Kidney (tissue), 14 donors: Measurements from ENCODE around the gene DAGLB. TPM values are rescaled to one million over a fixed set of nuclear protein-coding genes. Genes with fewer than 3 reads are reported as not detected.

Experiments
- DNase-seq, 5 donors: peaks; one replicate each; pipeline ENCODE4 v3.0.0-alpha.2; 2013 to 2020
- FAIRE-seq: peaks from 2 replicates; lab custom pipeline; 2012; peaks lifted over from hg19 to GRCh38; lab: Jason Lieb, UNC
- H3K27ac ChIP-seq, 2 donors: one replicate each; pipeline ENCODE4 v1.7.0; 2013; ENCODE audit warnings: low read depth in 2 of 2, low read length in 2 of 2, inconsistent platforms in 1 of 2
- H3K27me3 ChIP-seq: one replicate; pipeline ENCODE4 v1.7.1; 2013; ENCODE audit warnings: low read length, inconsistent platforms; ENCODE audit not compliant: control insufficient read depth, insufficient read depth
- H3K36me3 ChIP-seq, 3 donors: one replicate each; pipeline versions ENCODE4 v1.7.0 to v1.7.1; 2013; ENCODE audit warnings: low read length in 3 of 3, control low read depth in 1 of 3, inconsistent platforms in 1 of 3; ENCODE audit not compliant: insufficient read depth in 3 of 3, control insufficient read depth in 2 of 3
- H3K4me1 ChIP-seq, 3 donors: one replicate each; pipeline versions ENCODE4 v1.7.0 to v1.7.1; 2013; ENCODE audit warnings: low read length in 3 of 3, inconsistent platforms in 1 of 3, low read depth in 1 of 3; ENCODE audit not compliant: control insufficient read depth in 2 of 3, insufficient read depth in 2 of 3
- H3K4me3 ChIP-seq, 3 donors: one replicate each; pipeline versions ENCODE4 v1.7.0 to v1.8.1; 2013; ENCODE audit warnings: low read length in 3 of 3, control low read depth in 1 of 3, inconsistent platforms in 1 of 3
- H3K9ac ChIP-seq, 3 donors: one replicate each; pipeline versions ENCODE4 v1.7.0 to v1.7.1; 2013; ENCODE audit warnings: low read length in 3 of 3, control low read depth in 1 of 3, inconsistent platforms in 1 of 3
- H3K9me3 ChIP-seq, 3 donors: one replicate each; pipeline versions ENCODE4 v1.7.0 to v1.7.1; 2013; ENCODE audit warnings: low read length in 3 of 3, control low read depth in 1 of 3, inconsistent platforms in 1 of 3; ENCODE audit not compliant: control insufficient read depth in 2 of 3, insufficient read depth in 1 of 3
- CTCF ChIP-seq: IDR thresholded peaks from 3 replicates; pipeline ENCODE4 v1.5.1; 2012; ENCODE audit warnings: mild to moderate bottlenecking, moderate library complexity, borderline replicate concordance; ENCODE audit not compliant: insufficient read depth; ENCODE audit errors: extremely low read depth
- intact Hi-C: fragments of 100-400 bp; cut with DNase I; formaldehyde crosslinking; loops from one replicate; pipeline ENCODE4 v1.11.1; 2022
- polyA plus RNA-seq: library from polyadenylated mRNA; stranded (reverse); fragments of 350-450 nt; fragmentation: Illumina TruSeq; extraction: RNeasy Lipid Tissue Mini Kit (QIAGEN cat#74804); gene quantifications from one replicate; pipeline ENCODE4 v1.2.3, GENCODE V29; 2014; ENCODE audit warnings: low read depth, low replicate concordance; ENCODE audit not compliant: insufficient read depth
- total RNA-seq: library from RNA; stranded (reverse); fragmentation: NEBNext Ultra II Directional; extraction: Animal tissue kit (Norgen Biotek cat#: 25700); gene quantifications from one replicate; pipeline ENCODE4 v1.2.1, GENCODE V29; 2021
- donor health status: control.
- donor health status: control.
- donor health status: control.
- donor health status: control.
- donor health status: control.
- donor health status: DM: yes; HTN: yes; CAD: no.
- donor health status: Normal renal cell carcinoma (clear cell type).

Gene DAGLB
- total and polyA plus RNA-seq, 2 donors from 2014 or later, result 7.7 to 25.6 TPM

DNA sequence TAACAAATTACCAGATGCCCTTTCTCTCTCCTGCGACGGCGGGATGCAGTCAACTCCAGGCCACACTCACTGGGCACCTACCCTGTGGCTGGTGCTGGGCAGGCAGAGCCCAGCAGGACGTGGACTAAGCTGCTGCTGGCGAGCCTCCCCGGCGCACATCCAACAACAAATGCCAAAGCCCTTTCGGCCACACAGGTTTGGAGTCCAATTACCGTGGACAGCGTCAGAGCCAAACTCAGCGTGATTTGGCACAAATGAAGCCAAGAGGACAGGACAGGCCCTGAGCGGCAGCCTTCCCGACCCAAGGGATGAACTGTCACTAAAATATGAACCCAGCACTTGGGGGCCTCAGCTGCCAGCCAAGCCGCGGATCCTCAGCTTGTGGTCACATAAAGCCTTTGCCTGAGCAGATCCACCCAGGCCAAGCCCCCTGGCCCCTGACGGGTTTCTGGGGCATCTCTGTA is 28.4 kb downstream of the DAGLB start:
- FAIRE-seq, result no peak

DNA sequence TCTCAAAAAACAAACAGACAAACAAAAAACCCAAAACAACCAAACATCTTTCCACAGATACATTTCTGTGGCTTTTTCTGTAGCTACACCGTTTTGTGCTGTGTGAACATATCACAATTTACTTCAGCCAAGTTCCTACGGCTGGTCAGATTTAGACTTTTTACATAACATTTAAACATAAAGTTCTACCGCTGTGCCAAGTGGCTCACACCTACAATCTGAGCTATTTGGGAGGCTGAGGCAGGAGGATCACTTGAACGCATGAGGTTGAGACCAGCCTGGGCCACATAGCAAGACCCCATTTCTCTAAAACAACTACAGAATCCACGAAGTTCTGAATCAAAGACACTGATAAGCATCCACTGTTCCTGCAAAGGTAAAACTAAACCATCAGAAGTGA is 30.3 kb downstream of the DAGLB start:
- intact Hi-C loops, result no loop called here
- peaks cover 2 to 21% (median 11%) of the 10 kb centered on the region in 3 donors for H3K36me3 ChIP-seq
- no peak overlapping the region for H3K27ac ChIP-seq
- FAIRE-seq, result no peak
- no peak overlapping the region for H3K9ac ChIP-seq
- DNase-seq, result no peak
- no peaks in the 10 kb centered on the region for H3K27me3 ChIP-seq
- H3K4me3 ChIP-seq, result no peak overlapping the region
- no peaks in the 10 kb centered on the region for H3K4me1 ChIP-seq
- TF ChIP-seq CTCF, result no peak
- no peaks in the 10 kb centered on the region for H3K9me3 ChIP-seq

More for the DNA sequence above, 28.4 kb downstream of the DAGLB start:
- H3K36me3 ChIP-seq, result peaks cover 0 to 13% (median 0%) of the 10 kb centered on the region in 3 donors
- no peak overlapping the region for H3K4me3 ChIP-seq
- no peak overlapping the region for H3K27ac ChIP-seq
- H3K4me1 ChIP-seq, result no peaks in the 10 kb centered on the region
- intact Hi-C loops, result no loop called here
- H3K9me3 ChIP-seq, result no peaks in the 10 kb centered on the region
- no peaks in the 10 kb centered on the region for H3K27me3 ChIP-seq
- no peak overlapping the region for H3K9ac ChIP-seq
- no peak for TF ChIP-seq CTCF
- DNase-seq, result no peak

- H3K27ac ChIP-seq, result no peak overlapping the region
- peaks cover 2 to 28% (median 12%) of the 10 kb centered on the region in 3 donors for H3K36me3 ChIP-seq
- DNase-seq (no peak), FAIRE-seq (no peak)
- H3K27me3 ChIP-seq, result no peaks in the 10 kb centered on the region
- H3K4me3 ChIP-seq, result no peak overlapping the region
- no peak overlapping the region for H3K9ac ChIP-seq
- TF ChIP-seq CTCF, result no peak
- intact Hi-C loops, result no loop called here
- H3K9me3 ChIP-seq, result no peaks in the 10 kb centered on the region
- no peaks in the 10 kb centered on the region for H3K4me1 ChIP-seq
These were observed 31.1 kb downstream of the DAGLB start for GRCh38 chr7:6416516-6417145.
